Measurements from ENCODE around the gene LARGE1.

DNA sequence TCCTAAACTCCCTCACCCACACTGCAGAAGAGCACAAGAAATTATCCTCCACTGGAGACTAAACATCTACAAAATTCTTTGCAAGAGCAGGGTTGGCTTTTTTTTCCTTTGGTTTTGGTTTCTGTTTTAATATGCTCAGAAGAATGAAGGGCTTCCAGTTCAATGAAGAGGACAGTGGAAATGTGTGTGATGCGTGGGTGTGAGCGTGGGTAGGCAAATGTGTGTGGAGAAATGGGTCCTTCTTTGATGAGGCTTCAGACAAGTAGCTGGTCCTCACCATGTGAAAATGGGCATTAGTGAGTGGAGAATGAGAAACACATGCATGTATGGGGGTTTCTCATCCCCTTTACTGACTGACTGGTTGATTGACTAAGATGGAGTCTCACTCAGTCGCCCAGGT, 598.8 kb downstream of the LARGE1 start:
- no peak for TF ChIP-seq TCF7L2 (IDR thresholded peaks at IDR 0.05; ENCODE audit: low read depth, low read length)
- TF ChIP-seq, protein P1, sequence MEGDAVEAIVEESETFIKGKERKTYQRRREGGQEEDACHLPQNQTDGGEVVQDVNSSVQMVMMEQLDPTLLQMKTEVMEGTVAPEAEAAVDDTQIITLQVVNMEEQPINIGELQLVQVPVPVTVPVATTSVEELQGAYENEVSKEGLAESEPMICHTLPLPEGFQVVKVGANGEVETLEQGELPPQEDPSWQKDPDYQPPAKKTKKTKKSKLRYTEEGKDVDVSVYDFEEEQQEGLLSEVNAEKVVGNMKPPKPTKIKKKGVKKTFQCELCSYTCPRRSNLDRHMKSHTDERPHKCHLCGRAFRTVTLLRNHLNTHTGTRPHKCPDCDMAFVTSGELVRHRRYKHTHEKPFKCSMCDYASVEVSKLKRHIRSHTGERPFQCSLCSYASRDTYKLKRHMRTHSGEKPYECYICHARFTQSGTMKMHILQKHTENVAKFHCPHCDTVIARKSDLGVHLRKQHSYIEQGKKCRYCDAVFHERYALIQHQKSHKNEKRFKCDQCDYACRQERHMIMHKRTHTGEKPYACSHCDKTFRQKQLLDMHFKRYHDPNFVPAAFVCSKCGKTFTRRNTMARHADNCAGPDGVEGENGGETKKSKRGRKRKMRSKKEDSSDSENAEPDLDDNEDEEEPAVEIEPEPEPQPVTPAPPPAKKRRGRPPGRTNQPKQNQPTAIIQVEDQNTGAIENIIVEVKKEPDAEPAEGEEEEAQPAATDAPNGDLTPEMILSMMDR (IDR thresholded peaks at IDR 0.05) = no peak
- TF ChIP-seq SIN3A (IDR thresholded peaks at IDR 0.05; ENCODE audit: borderline replicate concordance, insufficient read depth, low read depth, low read length) = no peak
- no peak for TF ChIP-seq POLR2AphosphoS5 (IDR thresholded peaks at IDR 0.05; ENCODE audit: low read depth, low read length)

Data from Panc1 (cell line).